K562 (cell line): ENCODE data around the gene UBQLN2. TPM values are rescaled to one million over a fixed set of nuclear protein-coding genes. Genes with fewer than 3 reads are reported as not detected.

Experiments used
- BRD9 ChIP-seq: fragments of 450-650 bp; IDR thresholded peaks from 2 replicates; pipeline ENCODE4 v1.6.1; 2018; ENCODE audit warnings: low read depth; ENCODE audit not compliant: partially characterized antibody
- CEBPB ChIP-seq: fragments of 450-650 bp; IDR thresholded peaks from 2 replicates; pipeline ENCODE4 v1.6.1; 2016; ENCODE audit warnings: missing genetic modification characterization, missing compliant biosample characterization
- CTCF ChIP-seq, 3 experiments: IDR thresholded peaks in 2 of 3; conservative IDR thresholded peaks in 1 of 3; 2 replicates each; pipeline ENCODE4 v1.5.1; 2011 to 2012; ENCODE audit warnings: low read length in 3 of 3, mild to moderate bottlenecking in 3 of 3, control low read depth in 2 of 3, improper control_type of control experiment in 1 of 3, inconsistent platforms in 1 of 3, low read depth in 1 of 3, mixed read lengths in 1 of 3, moderate library complexity in 1 of 3; ENCODE audit not compliant: insufficient read depth in 2 of 3
- FOSL1 ChIP-seq: fragments of 200-800 bp; sonication (Bioruptor generic); conservative IDR thresholded peaks from 2 replicates; pipeline ENCODE4 v1.6.1; 2016; ENCODE audit warnings: missing genetic modification characterization, missing compliant biosample characterization
- LCOR ChIP-seq: sonication (generic); formaldehyde crosslinking; IDR thresholded peaks from 2 replicates; pipeline ENCODE4 v1.8.0; 2022; ENCODE audit warnings: mild to moderate bottlenecking, missing genetic modification reagents
- MAZ ChIP-seq, 2 experiments: fragments of 450-650 bp in 1 of 2; sonication (generic) in 1 of 2; formaldehyde crosslinking; IDR thresholded peaks in 1 of 2; conservative IDR thresholded peaks in 1 of 2; 2 replicates each; pipeline versions ENCODE4 v1.4.0 to v1.5.0; 2020; ENCODE audit warnings: mild to moderate bottlenecking in 1 of 2, missing genetic modification reagents in 1 of 2
- MCM3 ChIP-seq: fragments of 450-650 bp; IDR thresholded peaks from 2 replicates; pipeline ENCODE4 v1.6.1; 2016
- NELFE ChIP-seq: IDR thresholded peaks from 2 replicates; pipeline ENCODE4 v1.6.1; 2011; ENCODE audit warnings: mild to moderate bottlenecking; ENCODE audit not compliant: insufficient read depth, insufficient read length
- PHB2 ChIP-seq: fragments of 450-650 bp; IDR thresholded peaks from 2 replicates; pipeline ENCODE4 v1.6.1; 2017; ENCODE audit warnings: low read depth
- PHF20 ChIP-seq: fragments of 450-650 bp; IDR thresholded peaks from 2 replicates; pipeline ENCODE4 v1.6.1; 2018; ENCODE audit not compliant: partially characterized antibody
- POLR2B ChIP-seq: fragments of 450-650 bp; IDR thresholded peaks from 2 replicates; pipeline ENCODE4 v1.6.1; 2018; ENCODE audit warnings: low read depth; ENCODE audit not compliant: partially characterized antibody
- SLC30A9 ChIP-seq: fragments of 250-450 bp; sonication (Bioruptor Pico); IDR thresholded peaks from 2 replicates; pipeline ENCODE4 v1.8.0; 2022; ENCODE audit warnings: mild to moderate bottlenecking, moderate library complexity
- SMAD4 ChIP-seq: fragments of 250-450 bp; sonication (Bioruptor Pico); conservative IDR thresholded peaks from 2 replicates; pipeline ENCODE4 v1.8.0; 2021; ENCODE audit warnings: inconsistent platforms, mild to moderate bottlenecking, moderate library complexity
- SOX6 ChIP-seq: fragments of 450-650 bp; IDR thresholded peaks from 2 replicates; pipeline ENCODE4 v1.6.1; 2014; ENCODE audit warnings: mild to moderate bottlenecking
- SRSF1 ChIP-seq: fragments of 200-400 bp; formaldehyde crosslinking; IDR thresholded peaks from 2 replicates; pipeline ENCODE4 v1.6.1; 2017; ENCODE audit warnings: mild to moderate bottlenecking, low read depth, low read length, moderate library complexity
- TEAD1 ChIP-seq, 2 experiments: fragments of 450-650 bp in 1 of 2; sonication (generic) in 1 of 2; formaldehyde crosslinking; IDR thresholded peaks; 2 replicates each; pipeline versions ENCODE4 v1.4.0 to v1.8.0; 2020 to 2022; ENCODE audit warnings: mild to moderate bottlenecking in 2 of 2, missing genetic modification reagents in 1 of 2
- TRIM28 ChIP-seq: fragments of 450-650 bp; IDR thresholded peaks from 2 replicates; pipeline ENCODE4 v1.6.1; 2017
- WHSC1 ChIP-seq: IDR thresholded peaks from one replicate; pipeline ENCODE4 v1.6.1; 2012; ENCODE audit warnings: low read length, control low read depth, inconsistent platforms
- ZBTB43 ChIP-seq: sonication (generic); formaldehyde crosslinking; IDR thresholded peaks from 2 replicates; pipeline ENCODE4 v1.8.0; 2023; ENCODE audit warnings: mild to moderate bottlenecking, missing genetic modification reagents
- ZNF133 ChIP-seq: fragments of 250-450 bp; sonication (Bioruptor Pico); IDR thresholded peaks from 2 replicates; pipeline ENCODE4 v1.4.0; 2020; ENCODE audit warnings: mild to moderate bottlenecking
- ZNF263 ChIP-seq: sonication (generic); formaldehyde crosslinking; IDR thresholded peaks from 2 replicates; pipeline ENCODE4 v1.8.0; 2022; ENCODE audit warnings: mild to moderate bottlenecking, missing genetic modification reagents, borderline replicate concordance
- ZNF282 ChIP-seq: sonication (generic); formaldehyde crosslinking; IDR thresholded peaks from 2 replicates; pipeline ENCODE4 v1.8.1; 2023; ENCODE audit warnings: missing genetic modification reagents
- ZNF408 ChIP-seq: fragments of 250-450 bp; sonication (Bioruptor Pico); IDR thresholded peaks from 2 replicates; pipeline ENCODE4 v1.4.0; 2020; ENCODE audit warnings: low read depth, mild to moderate bottlenecking, moderate library complexity
- ZNF740 ChIP-seq, 3 experiments: fragments of 200-800 bp in 1 of 3; sonication (Bioruptor generic) in 1 of 3; sonication (generic) in 1 of 3; formaldehyde crosslinking in 1 of 3; IDR thresholded peaks; 2 replicates each; pipeline versions ENCODE4 v1.6.1 to v1.8.0; 2016 to 2022; ENCODE audit warnings: mild to moderate bottlenecking in 2 of 3, missing compliant biosample characterization in 2 of 3, missing genetic modification characterization in 2 of 3, missing genetic modification reagents in 1 of 3
- ZNF77 ChIP-seq: fragments of 250-450 bp; sonication (Bioruptor Pico); IDR thresholded peaks from 2 replicates; pipeline ENCODE4 v1.5.0; 2020
- ZZZ3 ChIP-seq: fragments of 450-650 bp; IDR thresholded peaks from 2 replicates; pipeline ENCODE4 v1.6.1; 2016; ENCODE audit warnings: antibody characterized with exemption, mild to moderate bottlenecking, moderate library complexity
- polyA plus RNA-seq, 8 experiments: library from polyadenylated mRNA; depleted of rRNA in 4 of 8; stranded (reverse) in 5 of 8; unstranded in 3 of 8; fragments of >200 nt; fragmentation: Nextera tagmentation in 2 of 8; fragmentation: Illumina TruSeq in 1 of 8; extraction: Ambion mirVana in 2 of 8; extraction: Trizol in 1 of 8; gene quantifications; 2 replicates each; pipeline versions ENCODE4 v1.2.1 to v1.2.3, GENCODE V29; 2011 to 2014; ENCODE audit warnings: inconsistent platforms in 1 of 8, missing spikeins in 1 of 8
- total RNA-seq, 7 experiments: library from RNA; depleted of rRNA in 6 of 7; stranded (reverse); fragments of >200 nt in 6 of 7; fragmentation: Illumina TruSeq in 2 of 7; extraction: Trizol in 2 of 7; gene quantifications; 2 replicates each; pipeline versions ENCODE4 v1.2.1 to v1.2.3, GENCODE V29; 2011 to 2021; ENCODE audit warnings: low replicate concordance in 1 of 7

The UBQLN2 gene
- total and polyA plus RNA-seq, 9 of the 15 experiments (the other 6 are each of a cell fraction or from before 2014, with no cell fraction given): 1.5 to 17.9 (median 5.7) TPM

- TF ChIP-seq ZNF740 (CRISPR knock-in tag; IDR thresholded peaks at IDR 0.05) (no peak), ZNF740 (tag; IDR thresholded peaks at IDR 0.05) (no peak), SMAD4 (CRISPR knock-in tag) (0 out of 2 replicates have a peak, but pooled peaks have one; percentile 29), MCM3 (no peak), ZNF282 (no peak), ZZZ3 (no peak), ZBTB43 (CRISPR knock-in tag) (no peak), WHSC1 (no peak), MAZ (CRISPR knock-in tag; conservative IDR thresholded peaks at IDR 0.05 in 1 of 2, IDR thresholded peaks at IDR 0.05 in 1 of 2) (no peak), PHF20 (peak; percentile 22), NELFE (no peak), ZNF133 (CRISPR knock-in tag) (no peak), CEBPB (tag) (no peak), CTCF (IDR thresholded peaks at IDR 0.05 in 2 of 3, conservative IDR thresholded peaks at IDR 0.05 in 1 of 3; ENCODE audit: insufficient read depth in 2 of 3, low read depth in 1 of 3, low read length in 3 of 3) (peak in 1 of 3 experiments; percentile 21; a peak in 1 of 6 replicates), PHB2 (no peak), ZNF77 (no peak), TRIM28 (no peak), POLR2B (peak; percentile 57), SLC30A9 (CRISPR knock-in tag) (no peak), TEAD1 (CRISPR knock-in tag; IDR thresholded peaks at IDR 0.05) (no peak), LCOR (CRISPR knock-in tag) (no peak), FOSL1 (tag) (no peak), ZNF263 (no peak), ZNF408 (CRISPR knock-in tag) (no peak), BRD9 (peak; percentile 62), SRSF1 (no peak), SOX6 (0 out of 2 replicates have a peak, but pooled peaks have one; percentile 40)
Measured at GRCh38 chrX:56563231-56564161, at the start of gene UBQLN2 (continued).
